GM21717 (cell line): ENCODE results near the gene SNUPN.
A peak's percentile ranks its signal among the peaks of the same experiment; 100 is the strongest.

Experiments
- ATAC-seq: cut with Tn5 transposase; IDR thresholded peaks from one replicate; pipeline ENCODE4 v1.9.1; 2021; ENCODE audit warnings: mild to moderate bottlenecking, moderate library complexity; ENCODE audit not compliant: unreplicated experiment

The SNUPN gene

GRCh38 chr15:75625542-75626347, at the start of gene SNUPN:
TSS of gene SNUPN (minus strand) at chr15:75625725. CDS start at chr15:75621051, 4,674 bp downstream.
- peak; percentile 76 for ATAC-seq

- no peak for ATAC-seq
These were observed 48.8 kb upstream of the SNUPN start for GRCh38 chr15:75674366-75674765.

- no peak for ATAC-seq
These were observed 48.1 kb upstream of the SNUPN start for GRCh38 chr15:75673426-75674235.

GRCh38 chr15:75672646-75673425, 47.3 kb upstream of the SNUPN start:
- no peak for ATAC-seq

- no peak for ATAC-seq
These were observed 46.4 kb upstream of the SNUPN start for GRCh38 chr15:75671730-75672602.

GRCh38 chr15:75669879-75670212, 44.3 kb upstream of the SNUPN start:
- no peak for ATAC-seq

GRCh38 chr15:75669191-75669878, 43.8 kb upstream of the SNUPN start:
- no peak for ATAC-seq

GRCh38 chr15:75666823-75667501, 41.4 kb upstream of the SNUPN start:
- no peak for ATAC-seq

GRCh38 chr15:75663931-75664421, 38.5 kb upstream of the SNUPN start:
- no peak for ATAC-seq

- ATAC-seq: no peak
These were observed 37.4 kb upstream of the SNUPN start for GRCh38 chr15:75662823-75663519.

- ATAC-seq: no peak
These were observed 36.2 kb upstream of the SNUPN start for GRCh38 chr15:75661756-75662140.

- no peak for ATAC-seq
These were observed 35.7 kb upstream of the SNUPN start for GRCh38 chr15:75661100-75661755.

- no peak for ATAC-seq
These were observed 34.6 kb upstream of the SNUPN start for GRCh38 chr15:75659928-75660645.

GRCh38 chr15:75659141-75659771, 33.7 kb upstream of the SNUPN start:
- ATAC-seq: no peak

- ATAC-seq: no peak
These were observed 31.3 kb upstream of the SNUPN start for GRCh38 chr15:75656813-75657212.

GRCh38 chr15:75656331-75656730, 30.8 kb upstream of the SNUPN start:
- no peak for ATAC-seq

GRCh38 chr15:75655931-75656330, 30.4 kb upstream of the SNUPN start:
- ATAC-seq: no peak
